Measurements from ENCODE around the gene TMEM250. TPM values are rescaled to one million over a fixed set of nuclear protein-coding genes. Genes with fewer than 3 reads are reported as not detected.

TMEM250 gene
- total and polyA plus RNA-seq, 10 donors: 10.7 to 31.3 (median 25.8) TPM

DNA sequence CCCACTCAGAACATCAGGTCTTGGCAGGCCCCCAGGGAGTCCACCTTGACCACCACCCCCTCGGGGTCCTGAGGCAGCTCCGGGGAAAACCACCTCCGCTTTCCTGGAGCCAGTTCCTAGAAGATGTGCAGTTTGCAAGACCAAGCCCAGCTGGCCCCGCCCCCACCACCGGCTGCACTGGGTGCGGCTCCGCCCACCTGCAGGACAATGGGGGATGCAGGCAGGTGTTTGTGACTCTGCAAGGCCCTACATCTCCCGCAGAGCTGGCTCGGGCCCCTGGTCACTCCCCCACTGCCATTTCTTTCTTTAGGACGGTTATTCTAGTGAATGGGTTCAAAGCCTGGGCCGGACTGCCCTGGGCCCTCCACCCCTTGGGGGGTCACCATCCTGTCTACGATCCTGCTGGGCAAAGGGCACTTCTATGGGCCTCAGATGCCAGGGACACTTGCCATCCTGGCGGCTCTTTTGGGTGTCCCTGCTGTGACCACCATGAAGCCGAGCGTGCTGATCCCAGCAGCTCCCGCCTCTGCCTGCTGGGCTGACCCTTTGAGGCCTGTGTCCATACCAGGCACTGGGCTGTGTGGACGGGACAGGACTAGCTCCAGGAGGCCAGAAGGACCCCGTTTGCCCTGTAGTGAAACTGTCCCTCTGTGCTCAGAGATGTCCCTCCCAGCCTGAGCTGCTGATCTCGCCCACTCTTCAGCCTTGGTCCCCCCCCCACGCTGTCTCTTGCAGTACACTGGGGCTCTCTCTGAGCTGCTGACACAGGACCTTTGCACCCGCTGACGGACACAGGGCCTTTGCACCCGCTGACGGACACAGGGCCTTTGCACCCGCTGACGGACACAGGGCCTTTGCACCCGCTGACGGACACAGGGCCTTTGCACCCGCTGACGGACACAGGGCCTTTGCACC is 17.7 kb downstream of the TMEM250 start:
- no peak overlapping the region for H3K4me3 ChIP-seq
- H3K4me1 ChIP-seq: peaks cover 13 to 49% (median 32%) of the 10 kb centered on the region in 6 donors
- H3K27ac ChIP-seq: no peak overlapping the region
- 73 to 82% (median 80%) methylated on average over 15 to 27 of the region's 30 CpGs for WGBS, 5 donors
- peaks cover 0 to 58% (median 0%) of the 10 kb centered on the region in 7 donors for H3K27me3 ChIP-seq (replicated peaks in 1 of 7)
- no peaks in the 10 kb centered on the region for H3K36me3 ChIP-seq
- H3K9me3 ChIP-seq: no peaks in the 10 kb centered on the region
- no peak for DNase-seq
- intact Hi-C loops (cut with DNase I; ENCODE audit: low total_unique reads): no loop called here
- no peak for TF ChIP-seq POLR2AphosphoS5 (IDR thresholded peaks at IDR 0.05)
- no peak for TF ChIP-seq POLR2A (IDR thresholded peaks at IDR 0.05)
- TF ChIP-seq, protein P1, sequence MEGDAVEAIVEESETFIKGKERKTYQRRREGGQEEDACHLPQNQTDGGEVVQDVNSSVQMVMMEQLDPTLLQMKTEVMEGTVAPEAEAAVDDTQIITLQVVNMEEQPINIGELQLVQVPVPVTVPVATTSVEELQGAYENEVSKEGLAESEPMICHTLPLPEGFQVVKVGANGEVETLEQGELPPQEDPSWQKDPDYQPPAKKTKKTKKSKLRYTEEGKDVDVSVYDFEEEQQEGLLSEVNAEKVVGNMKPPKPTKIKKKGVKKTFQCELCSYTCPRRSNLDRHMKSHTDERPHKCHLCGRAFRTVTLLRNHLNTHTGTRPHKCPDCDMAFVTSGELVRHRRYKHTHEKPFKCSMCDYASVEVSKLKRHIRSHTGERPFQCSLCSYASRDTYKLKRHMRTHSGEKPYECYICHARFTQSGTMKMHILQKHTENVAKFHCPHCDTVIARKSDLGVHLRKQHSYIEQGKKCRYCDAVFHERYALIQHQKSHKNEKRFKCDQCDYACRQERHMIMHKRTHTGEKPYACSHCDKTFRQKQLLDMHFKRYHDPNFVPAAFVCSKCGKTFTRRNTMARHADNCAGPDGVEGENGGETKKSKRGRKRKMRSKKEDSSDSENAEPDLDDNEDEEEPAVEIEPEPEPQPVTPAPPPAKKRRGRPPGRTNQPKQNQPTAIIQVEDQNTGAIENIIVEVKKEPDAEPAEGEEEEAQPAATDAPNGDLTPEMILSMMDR (IDR thresholded peaks at IDR 0.05 in 8 of 11, conservative IDR thresholded peaks at IDR 0.05 in 3 of 11): no peak

- no peak overlapping the region for H3K4me3 ChIP-seq
- 75 to 80% (median 79%) methylated on average over 14 to 25 of the region's 25 CpGs for WGBS, 5 donors
- TF ChIP-seq, protein P1 (IDR thresholded peaks at IDR 0.05 in 8 of 11, conservative IDR thresholded peaks at IDR 0.05 in 3 of 11): no peak
- TF ChIP-seq POLR2A (IDR thresholded peaks at IDR 0.05) (no peak), POLR2AphosphoS5 (IDR thresholded peaks at IDR 0.05) (no peak)
- intact Hi-C loops (cut with DNase I; ENCODE audit: low total_unique reads): no loop called here
- no peaks in the 10 kb centered on the region for H3K9me3 ChIP-seq
- no peak overlapping the region for H3K27ac ChIP-seq
- peaks cover 4 to 41% (median 28%) of the 10 kb centered on the region in 6 donors for H3K4me1 ChIP-seq
- no peak for DNase-seq
- no peaks in the 10 kb centered on the region for H3K36me3 ChIP-seq
- peaks cover 0 to 57% (median 0%) of the 10 kb centered on the region in 7 donors for H3K27me3 ChIP-seq (replicated peaks in 1 of 7)
Observed at GRCh38 chr9:136099542-136099941, 19.1 kb downstream of the TMEM250 start.

DNA sequence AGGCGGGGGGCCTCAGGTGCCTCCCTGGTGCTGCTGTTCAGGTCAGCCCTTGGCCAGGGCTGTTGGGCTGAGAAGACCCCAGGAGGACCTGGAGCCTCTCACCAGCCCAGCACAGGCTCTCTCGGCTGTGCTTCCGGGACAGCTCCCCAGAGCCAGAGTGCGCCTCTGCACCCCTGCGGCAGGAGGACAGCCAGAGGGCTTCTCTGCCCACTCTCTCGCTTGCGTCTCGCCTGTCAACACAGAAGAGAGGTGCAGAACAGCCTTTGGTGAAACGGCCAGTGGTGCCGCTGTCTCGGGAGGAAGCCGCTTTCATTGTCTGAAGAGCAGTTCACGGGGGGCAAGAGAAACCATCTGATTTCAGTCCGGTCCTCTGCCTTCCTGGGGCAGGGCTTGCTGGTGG is 19.8 kb downstream of the TMEM250 start:
- H3K9me3 ChIP-seq: no peaks in the 10 kb centered on the region
- WGBS, 5 donors: 18 to 50% (median 38%) methylated on average over 1 to 14 of the region's 14 CpGs
- TF ChIP-seq, protein P1 (IDR thresholded peaks at IDR 0.05 in 8 of 11, conservative IDR thresholded peaks at IDR 0.05 in 3 of 11): no peak
- TF ChIP-seq POLR2A (IDR thresholded peaks at IDR 0.05) (no peak), POLR2AphosphoS5 (IDR thresholded peaks at IDR 0.05) (peak in 1 of 3 donors; percentile 26)
- intact Hi-C loops (cut with DNase I; ENCODE audit: low total_unique reads): no loop called here
- peak overlapping the region in 1 of 8 donors; percentile 16 for H3K27ac ChIP-seq
- peaks cover 0 to 59% (median 0%) of the 10 kb centered on the region in 7 donors for H3K27me3 ChIP-seq (replicated peaks in 1 of 7)
- H3K36me3 ChIP-seq: no peaks in the 10 kb centered on the region
- DNase-seq: no peak
- peak overlapping the region in 1 of 8 donors; percentile 4 for H3K4me3 ChIP-seq
- peaks cover 4 to 41% (median 31%) of the 10 kb centered on the region in 6 donors for H3K4me1 ChIP-seq

- Histone ChIP-seq H3K4me1 (peaks cover 9 to 44% (median 35%) of the 10 kb centered on the region in 6 donors), H3K36me3 (no peaks in the 10 kb centered on the region), H3K9me3 (no peaks in the 10 kb centered on the region), H3K4me3 (no peak overlapping the region), H3K27me3 (replicated peaks in 1 of 7) (peaks cover 0 to 59% (median 0%) of the 10 kb centered on the region in 7 donors), H3K27ac (no peak overlapping the region)
- intact Hi-C loops (cut with DNase I; ENCODE audit: low total_unique reads): no loop called here
- 77 to 92% (median 84%) methylated on average over 11 of the region's 11 CpGs for WGBS, 5 donors
- no peak for DNase-seq
- TF ChIP-seq, protein P1 (IDR thresholded peaks at IDR 0.05 in 8 of 11, conservative IDR thresholded peaks at IDR 0.05 in 3 of 11): no peak
- no peak for TF ChIP-seq POLR2AphosphoS5 (IDR thresholded peaks at IDR 0.05)
- TF ChIP-seq POLR2A (IDR thresholded peaks at IDR 0.05): no peak
Observed at GRCh38 chr9:136098210-136098609, 20.5 kb downstream of the TMEM250 start.
